Panc1 (cell line): Measurements from ENCODE around the gene UNC5B. TPM values are rescaled to one million over a fixed set of nuclear protein-coding genes. Genes with fewer than 3 reads are reported as not detected.
A peak's percentile ranks its signal among the peaks of the same experiment; 100 is the strongest.

Experiments
- ATAC-seq: fragments of 200-7000 bp; cut with Tn5 transposase; 2 replicates; pipeline ENCODE4 v1.9.1; 2020; ENCODE audit warnings: mild to moderate bottlenecking, moderate library complexity
- BruUV-seq: library from RNA; stranded (reverse); fragments of 400-500 nt; replicated peaks from 2 replicates; lab custom pipeline; 2021; lab: Mats Ljungman, UMichigan
- CTCF ChIA-PET: fragments of 300-600 bp; sonication (Branson Sonifier 250); formaldehyde crosslinking; loops from one replicate; lab custom pipeline; 2022; ENCODE audit warnings: antibody characterized with exemption; lab: Charles Lee
- POLR2A ChIA-PET: fragments of 300-600 bp; sonication (Branson Sonifier 250); formaldehyde crosslinking; loops from one replicate; lab custom pipeline; 2022; ENCODE audit warnings: antibody characterized with exemption; lab: Charles Lee
- DNase-seq: peaks from one replicate; pipeline ENCODE4 v3.0.0-alpha.2; 2010; ENCODE audit warnings: low read depth, low spot score
- H3K27ac ChIP-seq: 2 replicates; pipeline ENCODE4 v1.5.1; 2011; ENCODE audit warnings: mild to moderate bottlenecking, low read length, inconsistent platforms
- H3K27me3 ChIP-seq: fragments of 200-500 bp; sonication (Bioruptor generic); 2 replicates; pipeline ENCODE4 v1.6.0; 2014; ENCODE audit warnings: low read length, inconsistent platforms; ENCODE audit not compliant: control insufficient read depth, insufficient read depth
- H3K36me3 ChIP-seq: fragments of 200-500 bp; sonication (Bioruptor generic); 2 replicates; pipeline ENCODE4 v1.5.1; 2014; ENCODE audit warnings: inconsistent platforms, mild to moderate bottlenecking, low read length, moderate library complexity; ENCODE audit not compliant: control insufficient read depth, insufficient read depth
- H3K4me1 ChIP-seq: 2 replicates; pipeline ENCODE4 v1.5.1; 2011; ENCODE audit warnings: inconsistent platforms, mild to moderate bottlenecking, low read length, moderate library complexity; ENCODE audit not compliant: control insufficient read depth, insufficient read depth
- H3K4me3 ChIP-seq, 2 experiments: 2 replicates each; pipeline ENCODE4 v1.5.1; 2011 to 2012; ENCODE audit warnings: low read depth in 2 of 2, low read length in 2 of 2, mild to moderate bottlenecking in 2 of 2, inconsistent platforms in 1 of 2, moderate library complexity in 1 of 2
- H3K9me3 ChIP-seq: fragments of 200-500 bp; sonication (Bioruptor generic); 2 replicates; pipeline ENCODE4 v1.5.1; 2014; ENCODE audit warnings: low read depth, mild to moderate bottlenecking, inconsistent platforms, low read length, moderate library complexity; ENCODE audit not compliant: control insufficient read depth, insufficient read depth
- CTCF ChIP-seq: fragments of 450-650 bp; IDR thresholded peaks from 2 replicates; pipeline ENCODE4 v1.5.1; 2017; ENCODE audit warnings: mild to moderate bottlenecking
- POLR2AphosphoS5 ChIP-seq: IDR thresholded peaks from 2 replicates; pipeline ENCODE4 v1.6.1; 2012; ENCODE audit warnings: mild to moderate bottlenecking, low read depth, low read length, moderate library complexity
- REST ChIP-seq, 2 experiments: IDR thresholded peaks; 2 replicates each; pipeline ENCODE4 v1.6.1; 2011 to 2012; ENCODE audit warnings: low read depth in 2 of 2, control low read depth in 1 of 2, low read length in 1 of 2, mild to moderate bottlenecking in 1 of 2, moderate library complexity in 1 of 2; ENCODE audit not compliant: insufficient read depth in 1 of 2
- SIN3A ChIP-seq: IDR thresholded peaks from 2 replicates; pipeline ENCODE4 v1.6.1; 2012; ENCODE audit warnings: low read depth, mild to moderate bottlenecking, low read length, moderate library complexity, borderline replicate concordance; ENCODE audit not compliant: insufficient read depth
- TCF7L2 ChIP-seq: IDR thresholded peaks from 2 replicates; pipeline ENCODE4 v1.6.1; 2011; ENCODE audit warnings: mild to moderate bottlenecking, low read depth, low read length, inconsistent platforms
- in situ Hi-C: cut with HindIII; loops from 2 replicates; pipeline ENCODE4 v1.10.0; 2016; ENCODE audit warnings: low sequenced_read_pairs, low pct_unique_long_range_greater_than_20kb
- intact Hi-C: fragments of 100-400 bp; cut with micrococcal nuclease; formaldehyde crosslinking; loops from one replicate; pipeline ENCODE4 v1.10.0; 2022; ENCODE audit not compliant: unreplicated experiment
- total RNA-seq: library from RNA; stranded (reverse); gene quantifications from one replicate; pipeline ENCODE4 v1.2.1, GENCODE V29; 2021; ENCODE audit not compliant: unreplicated experiment

UNC5B gene
- total RNA-seq, 1 experiment from 2014 or later: 1.1 TPM

- intact Hi-C loops: no loop called here
- BruUV-seq: no TSS peak
- H3K9me3 ChIP-seq: no peaks in the 10 kb centered on the region
- H3K27ac ChIP-seq: peak overlapping the region; percentile 32; the same call in 1 of the 2 replicates
- DNase-seq (no peak), ATAC-seq (peak; percentile 82)
- ChIA-PET CTCF (no interaction called here), POLR2A (no interaction called here)
- in situ Hi-C loops: no loop called here
- TF ChIP-seq TCF7L2 (no peak), CTCF (no peak), SIN3A (no peak), POLR2AphosphoS5 (no peak), REST (IDR thresholded peaks at IDR 0.05; ENCODE audit: insufficient read depth in 1 of 2, low read depth in 2 of 2, low read length in 1 of 2) (no peak)
- H3K4me1 ChIP-seq: peaks cover 27% of the 10 kb centered on the region
- no peaks in the 10 kb centered on the region for H3K36me3 ChIP-seq
- no peak overlapping the region for H3K4me3 ChIP-seq
- H3K27me3 ChIP-seq: no peaks in the 10 kb centered on the region
These were observed 127.6 kb downstream of the UNC5B start for GRCh38 chr10:71339796-71340589.

- ChIA-PET CTCF (no interaction called here), POLR2A (interaction anchor here (0.6 kb wide), 1 partner anchor 975 kb away, joined by 9 read pairs; no protein-coding TSS in a partner anchor)
- Histone ChIP-seq H3K4me1 (peaks cover 21% of the 10 kb centered on the region), H3K9me3 (no peaks in the 10 kb centered on the region), H3K27ac (no peak overlapping the region), H3K27me3 (no peaks in the 10 kb centered on the region), H3K4me3 (no peak overlapping the region), H3K36me3 (no peaks in the 10 kb centered on the region)
- in situ Hi-C loops: no loop called here
- BruUV-seq: no TSS peak
- intact Hi-C loops: no loop called here
- TF ChIP-seq POLR2AphosphoS5: no peak
- TF ChIP-seq REST (IDR thresholded peaks at IDR 0.05; ENCODE audit: insufficient read depth in 1 of 2, low read depth in 2 of 2, low read length in 1 of 2): no peak
- TF ChIP-seq CTCF: no peak
- TF ChIP-seq TCF7L2: no peak
- TF ChIP-seq SIN3A: no peak
- DNase-seq (no peak), ATAC-seq (no peak)
These were observed 130.4 kb downstream of the UNC5B start for GRCh38 chr10:71342573-71343391.
